ENCODE results near the gene SLC4A4.

- TF ChIP-seq BHLHE40 (IDR thresholded peaks at IDR 0.05; ENCODE audit: borderline replicate concordance) = no peak
- TF ChIP-seq ELF4 (IDR thresholded peaks at IDR 0.05) = no peak
- no peak for TF ChIP-seq ZNF384 (IDR thresholded peaks at IDR 0.05)
- TF ChIP-seq SP1 (IDR thresholded peaks at IDR 0.05) = no peak
- no peak for TF ChIP-seq FOXM1 (IDR thresholded peaks at IDR 0.05; ENCODE audit: borderline replicate concordance)
- no peak for TF ChIP-seq PKNOX1 (IDR thresholded peaks at IDR 0.05)
- TF ChIP-seq HDGF (IDR thresholded peaks at IDR 0.05; ENCODE audit: borderline replicate concordance) = no peak
- no peak for TF ChIP-seq NFRKB (IDR thresholded peaks at IDR 0.05)
- TF ChIP-seq TARDBP (IDR thresholded peaks at IDR 0.05) = no peak
- TF ChIP-seq FOXA1 (IDR thresholded peaks at IDR 0.05) = no peak
- no peak for TF ChIP-seq SUZ12 (IDR thresholded peaks at IDR 0.05)
- TF ChIP-seq ARNT (IDR thresholded peaks at IDR 0.05) = no peak
- TF ChIP-seq FOXK2 (IDR thresholded peaks at IDR 0.05) = no peak
Measured at GRCh38 chr4:71445811-71446210, 107.0 kb downstream of the SLC4A4 start.

Measured in HEK293T (cell line).